GM19463 (cell line): ENCODE data around the gene FLNC.

ENCODE experiments used
- ATAC-seq: cut with Tn5 transposase; IDR thresholded peaks from one replicate; pipeline ENCODE4 v1.9.1; 2021; ENCODE audit warnings: mild to moderate bottlenecking, moderate library complexity; ENCODE audit not compliant: unreplicated experiment

The FLNC gene, protein sequence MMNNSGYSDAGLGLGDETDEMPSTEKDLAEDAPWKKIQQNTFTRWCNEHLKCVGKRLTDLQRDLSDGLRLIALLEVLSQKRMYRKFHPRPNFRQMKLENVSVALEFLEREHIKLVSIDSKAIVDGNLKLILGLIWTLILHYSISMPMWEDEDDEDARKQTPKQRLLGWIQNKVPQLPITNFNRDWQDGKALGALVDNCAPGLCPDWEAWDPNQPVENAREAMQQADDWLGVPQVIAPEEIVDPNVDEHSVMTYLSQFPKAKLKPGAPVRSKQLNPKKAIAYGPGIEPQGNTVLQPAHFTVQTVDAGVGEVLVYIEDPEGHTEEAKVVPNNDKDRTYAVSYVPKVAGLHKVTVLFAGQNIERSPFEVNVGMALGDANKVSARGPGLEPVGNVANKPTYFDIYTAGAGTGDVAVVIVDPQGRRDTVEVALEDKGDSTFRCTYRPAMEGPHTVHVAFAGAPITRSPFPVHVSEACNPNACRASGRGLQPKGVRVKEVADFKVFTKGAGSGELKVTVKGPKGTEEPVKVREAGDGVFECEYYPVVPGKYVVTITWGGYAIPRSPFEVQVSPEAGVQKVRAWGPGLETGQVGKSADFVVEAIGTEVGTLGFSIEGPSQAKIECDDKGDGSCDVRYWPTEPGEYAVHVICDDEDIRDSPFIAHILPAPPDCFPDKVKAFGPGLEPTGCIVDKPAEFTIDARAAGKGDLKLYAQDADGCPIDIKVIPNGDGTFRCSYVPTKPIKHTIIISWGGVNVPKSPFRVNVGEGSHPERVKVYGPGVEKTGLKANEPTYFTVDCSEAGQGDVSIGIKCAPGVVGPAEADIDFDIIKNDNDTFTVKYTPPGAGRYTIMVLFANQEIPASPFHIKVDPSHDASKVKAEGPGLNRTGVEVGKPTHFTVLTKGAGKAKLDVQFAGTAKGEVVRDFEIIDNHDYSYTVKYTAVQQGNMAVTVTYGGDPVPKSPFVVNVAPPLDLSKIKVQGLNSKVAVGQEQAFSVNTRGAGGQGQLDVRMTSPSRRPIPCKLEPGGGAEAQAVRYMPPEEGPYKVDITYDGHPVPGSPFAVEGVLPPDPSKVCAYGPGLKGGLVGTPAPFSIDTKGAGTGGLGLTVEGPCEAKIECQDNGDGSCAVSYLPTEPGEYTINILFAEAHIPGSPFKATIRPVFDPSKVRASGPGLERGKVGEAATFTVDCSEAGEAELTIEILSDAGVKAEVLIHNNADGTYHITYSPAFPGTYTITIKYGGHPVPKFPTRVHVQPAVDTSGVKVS (N-terminal part only)

DNA sequence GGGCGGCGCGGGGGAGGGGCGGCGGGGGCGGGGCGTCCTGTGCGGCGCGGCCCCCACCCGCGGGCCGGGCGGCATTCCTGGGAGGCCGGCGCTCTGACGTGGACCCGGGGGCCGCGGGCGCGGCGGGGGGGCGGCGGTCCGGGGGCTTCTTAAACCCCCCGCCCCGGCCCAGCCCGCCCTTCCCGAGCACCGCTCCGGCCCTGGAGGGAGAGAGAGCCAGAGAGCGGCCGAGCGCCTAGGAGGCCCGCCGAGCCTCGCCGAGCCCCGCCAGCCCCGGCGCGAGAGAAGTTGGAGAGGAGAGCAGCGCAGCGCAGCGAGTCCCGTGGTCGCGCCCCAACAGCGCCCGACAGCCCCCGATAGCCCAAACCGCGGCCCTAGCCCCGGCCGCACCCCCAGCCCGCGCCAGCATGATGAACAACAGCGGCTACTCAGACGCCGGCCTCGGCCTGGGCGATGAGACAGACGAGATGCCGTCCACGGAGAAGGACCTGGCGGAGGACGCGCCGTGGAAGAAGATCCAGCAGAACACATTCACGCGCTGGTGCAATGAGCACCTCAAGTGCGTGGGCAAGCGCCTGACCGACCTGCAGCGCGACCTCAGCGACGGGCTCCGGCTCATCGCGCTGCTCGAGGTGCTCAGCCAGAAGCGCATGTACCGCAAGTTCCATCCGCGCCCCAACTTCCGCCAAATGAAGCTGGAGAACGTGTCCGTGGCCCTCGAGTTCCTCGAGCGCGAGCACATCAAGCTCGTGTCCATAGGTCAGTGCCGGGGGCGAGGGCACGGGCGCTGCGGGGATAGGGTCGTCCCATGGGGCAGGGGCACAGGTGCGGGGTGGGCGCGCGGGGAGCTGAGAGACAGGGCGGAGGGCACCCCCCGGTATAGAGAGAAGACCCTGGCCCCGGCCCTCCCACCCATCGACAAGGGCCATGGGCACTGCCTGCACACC lies at the start of gene FLNC:
Gene FLNC (plus strand): TSS at position 176 of the 947 bp plus-strand sequence. CDS start 232 bp downstream, at position 408.
- ATAC-seq, result no peak

DNA sequence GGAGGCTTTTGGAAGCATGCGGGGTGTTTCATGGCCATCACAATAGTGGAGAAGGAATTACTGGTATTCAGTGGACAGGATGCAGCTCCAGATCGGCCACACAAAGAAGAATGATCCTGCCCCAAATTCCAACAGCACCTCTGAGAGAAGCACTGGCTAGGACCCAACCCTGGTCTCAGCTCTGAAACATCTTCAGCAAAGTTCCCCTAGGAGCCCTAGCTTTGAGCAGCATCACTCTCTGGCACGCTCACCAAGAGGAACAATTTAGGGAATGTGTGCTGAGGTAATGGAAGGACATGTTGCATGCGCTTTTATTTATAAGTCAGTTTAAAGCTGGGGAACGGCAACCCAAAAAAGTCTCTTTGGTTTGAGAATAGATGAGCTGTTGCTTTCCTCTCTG lies 49.1 kb upstream of the FLNC start:
- ATAC-seq, result no peak

DNA sequence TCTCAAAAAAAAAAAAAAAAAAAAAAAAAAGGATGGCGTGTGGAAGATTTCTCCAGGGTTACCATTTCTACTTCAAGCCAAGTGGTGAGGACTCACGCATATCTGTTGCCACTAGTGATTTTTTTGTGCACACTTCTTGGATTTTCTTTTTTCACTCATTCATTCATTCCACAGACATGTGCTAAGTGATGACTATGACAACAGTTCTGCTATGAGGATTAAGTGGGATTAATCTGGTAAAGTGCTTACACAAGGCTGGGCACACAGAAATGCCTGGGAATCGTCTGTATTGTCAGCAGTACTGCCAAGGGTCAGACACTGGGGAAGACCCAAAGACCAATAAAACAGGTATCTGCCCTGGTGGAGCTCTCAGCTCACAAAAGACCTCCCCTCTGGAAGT lies 48.4 kb upstream of the FLNC start:
- ATAC-seq, result no peak

DNA sequence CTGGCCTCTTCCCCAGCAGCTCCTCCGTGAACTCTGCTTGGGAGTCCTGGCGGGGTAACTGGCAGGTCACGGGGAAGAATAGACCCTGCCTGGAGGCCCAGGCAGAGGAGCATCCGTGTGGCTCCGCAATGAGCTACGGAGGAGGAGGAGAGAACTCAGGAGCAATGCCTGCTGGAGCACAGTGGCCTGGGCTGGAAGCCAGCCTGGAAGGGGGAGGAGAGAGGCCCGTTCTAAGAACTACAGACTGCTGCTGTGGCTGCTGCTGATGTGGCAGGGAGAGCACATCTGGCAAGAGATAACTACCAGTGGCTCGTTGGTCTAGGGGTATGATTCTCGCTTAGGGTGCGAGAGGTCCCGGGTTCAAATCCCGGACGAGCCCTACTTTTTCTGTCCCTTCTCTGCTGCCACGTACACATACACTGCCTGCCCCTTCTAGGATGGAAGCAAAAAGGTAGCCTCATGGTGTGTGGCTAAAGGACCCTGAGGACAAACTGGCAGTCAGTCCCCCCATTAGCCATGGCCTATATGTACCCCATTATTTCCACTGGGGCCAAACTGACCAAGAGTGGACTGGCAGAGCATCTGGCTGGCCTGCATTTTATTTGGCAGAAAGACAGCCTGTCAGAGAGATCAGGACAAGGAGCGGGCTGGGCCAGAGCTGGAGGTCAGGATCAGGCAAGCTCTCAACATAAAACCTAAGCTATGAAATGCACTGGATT lies 46.9 kb upstream of the FLNC start:
- peak; percentile 47 for ATAC-seq

DNA sequence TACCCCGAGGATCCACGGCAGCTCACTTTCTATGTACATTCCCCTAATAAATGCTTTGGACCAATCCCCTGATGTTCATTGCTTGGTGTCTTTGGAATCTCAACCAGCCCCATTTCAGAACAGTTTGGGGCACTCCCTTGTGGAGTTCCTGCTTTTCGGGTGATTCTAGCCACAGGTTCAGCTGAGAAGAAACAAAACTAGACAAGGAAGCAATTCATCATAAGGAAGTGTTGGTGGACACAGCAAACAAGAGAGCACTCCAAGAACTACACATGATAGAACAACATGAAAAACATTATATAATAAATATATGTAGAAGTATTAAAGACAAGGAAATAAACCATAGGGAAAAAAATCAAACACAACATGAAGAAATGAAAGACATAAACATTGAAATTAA lies 44.5 kb upstream of the FLNC start:
- ATAC-seq, result no peak

DNA sequence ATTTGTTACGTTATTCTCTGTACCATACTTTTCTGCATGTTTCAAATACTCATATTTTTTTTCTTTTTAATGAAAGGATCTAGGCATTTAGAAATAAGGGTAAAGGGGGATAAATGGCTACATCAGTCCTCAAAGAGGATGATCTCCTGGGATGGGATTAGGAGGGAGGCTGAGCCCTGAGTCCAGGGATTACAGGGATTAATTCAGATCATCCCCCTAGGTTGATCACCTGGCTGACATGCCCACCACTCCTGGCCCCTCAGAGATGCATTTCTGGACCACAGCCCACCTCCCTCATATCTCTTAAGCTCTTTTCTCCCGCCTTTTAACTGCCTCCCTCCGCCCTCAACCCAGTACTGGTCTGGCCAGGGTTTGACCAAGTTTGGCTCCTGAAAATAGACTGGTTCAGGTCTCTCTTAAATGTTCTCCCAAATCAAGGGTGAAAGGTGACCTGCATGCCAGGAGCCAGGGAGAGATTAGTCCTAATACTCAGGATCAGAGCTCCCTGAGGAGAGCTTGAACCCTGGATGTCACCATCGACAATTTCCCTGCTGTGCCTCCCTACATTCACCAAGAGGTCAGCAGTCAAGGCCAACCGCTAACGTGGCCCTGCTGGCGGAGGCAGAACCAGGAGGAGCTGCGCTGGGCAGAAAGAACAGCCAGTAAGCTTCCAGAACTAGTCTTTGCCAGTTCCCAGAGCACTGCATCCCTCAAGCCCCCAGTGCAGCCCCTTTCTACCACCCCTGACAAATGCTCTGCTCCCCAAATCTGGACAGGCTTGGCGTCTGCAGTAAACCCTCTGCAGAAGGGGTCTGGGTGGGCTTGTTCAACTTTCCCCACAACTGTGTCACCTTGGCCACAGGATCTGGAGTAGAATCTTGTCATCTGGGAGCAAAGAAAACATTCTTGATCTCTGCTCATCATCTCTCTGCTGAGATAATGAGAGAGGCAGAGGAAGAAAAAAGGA lies 41.5 kb upstream of the FLNC start:
- ATAC-seq, result no peak

DNA sequence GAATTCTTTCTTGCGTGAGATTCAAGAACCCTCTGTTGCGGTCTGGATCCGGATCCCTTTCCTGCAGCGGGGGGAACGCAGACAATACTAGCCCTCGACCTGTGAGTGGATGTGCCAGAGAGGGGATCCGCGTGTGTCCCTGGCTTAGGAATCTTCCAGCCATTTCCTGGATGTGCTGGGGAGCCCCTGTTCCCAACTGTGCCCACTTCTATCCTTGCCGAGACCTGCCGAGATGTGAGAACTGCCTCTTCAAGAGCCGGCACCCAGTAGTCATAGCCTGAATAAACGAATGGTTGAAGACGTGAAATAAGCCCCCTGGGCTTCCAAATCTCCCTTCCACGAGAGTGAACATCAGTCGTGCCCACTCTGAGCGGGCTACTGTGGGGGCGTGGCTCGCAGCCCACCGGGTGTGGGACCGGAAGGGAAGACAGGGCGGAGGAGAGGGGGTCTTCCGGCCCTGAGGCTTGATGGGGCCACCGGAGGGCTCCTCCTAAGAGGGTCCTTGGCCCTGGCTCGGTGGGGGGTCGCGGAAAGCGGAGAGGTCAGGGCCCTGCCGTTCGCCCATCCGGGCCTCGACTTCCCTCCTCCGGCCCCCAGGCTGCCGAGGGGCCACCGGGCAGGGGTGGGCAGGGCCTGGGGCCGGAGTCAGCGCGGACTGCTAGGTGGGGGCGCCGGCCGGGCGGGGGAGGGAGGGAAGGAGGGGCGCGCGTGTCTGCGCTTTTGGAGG lies 39.7 kb upstream of the FLNC start:
- ATAC-seq, result no peak

DNA sequence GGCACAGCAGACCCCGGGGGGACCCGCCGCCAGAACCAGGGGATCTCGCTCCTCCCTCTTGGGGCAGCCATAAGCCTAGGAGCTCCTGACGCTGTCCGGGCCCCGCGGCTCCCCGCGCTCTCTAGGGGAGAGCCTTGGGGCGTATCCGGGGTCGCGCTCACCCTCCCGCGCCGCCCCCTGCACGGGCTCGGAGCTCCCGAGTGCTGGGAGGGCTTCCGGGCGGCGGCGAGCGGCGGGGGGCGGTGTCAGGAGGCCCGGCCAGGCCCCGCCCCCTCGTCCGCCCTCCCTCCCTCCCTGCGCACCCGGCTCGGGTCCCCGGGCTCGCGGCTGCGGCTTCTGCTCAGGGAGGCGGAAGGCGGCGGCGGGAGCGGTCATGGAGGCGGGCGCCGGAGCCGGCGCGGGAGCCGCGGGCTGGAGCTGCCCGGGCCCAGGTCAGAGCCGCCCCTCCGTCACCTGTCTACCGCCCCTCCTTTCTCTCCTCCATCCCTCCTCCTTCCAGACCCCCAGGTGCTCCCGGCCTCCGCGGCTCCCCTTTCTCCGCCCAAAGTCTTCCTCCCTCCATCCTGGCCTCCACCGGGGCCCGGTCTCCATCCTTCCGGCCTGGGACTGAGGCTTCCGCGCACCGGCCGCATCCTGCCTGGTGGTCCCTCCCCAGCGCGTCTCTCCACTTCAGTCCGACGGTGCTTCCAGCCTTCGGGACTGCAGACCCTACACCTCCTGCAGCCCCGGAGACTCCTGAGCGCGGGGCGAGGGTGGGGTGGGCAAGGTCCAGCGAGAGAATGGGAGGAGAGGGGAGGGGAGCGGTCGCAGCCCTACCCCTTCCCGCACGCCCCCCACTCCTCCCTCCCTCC lies 38.9 kb upstream of the FLNC start, which contains the start of gene CCDC136:
Gene CCDC136 (plus strand): TSS at position 848 of the 851 bp plus-strand sequence. CDS start 444 bp downstream, outside the sequence.
- peak; percentile 93 for ATAC-seq

DNA sequence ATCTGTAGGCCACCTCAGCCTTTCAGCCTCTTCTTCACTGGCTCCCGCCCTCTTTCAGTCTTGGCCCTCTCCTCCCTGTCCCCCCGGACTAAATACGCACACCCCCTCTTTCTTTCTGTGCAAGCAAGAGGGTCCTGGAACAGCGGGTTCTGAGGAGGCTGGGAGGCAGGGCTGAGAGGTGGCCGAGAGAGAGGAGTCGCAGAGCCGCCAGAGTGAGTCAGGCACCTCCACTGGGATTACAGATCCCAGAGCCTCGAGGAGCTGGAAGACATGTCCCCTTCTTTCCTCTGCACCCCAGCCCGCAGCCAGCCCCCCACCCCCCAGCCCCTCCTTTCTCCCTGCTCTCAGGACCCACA lies 38.3 kb upstream of the FLNC start:
- no peak for ATAC-seq

DNA sequence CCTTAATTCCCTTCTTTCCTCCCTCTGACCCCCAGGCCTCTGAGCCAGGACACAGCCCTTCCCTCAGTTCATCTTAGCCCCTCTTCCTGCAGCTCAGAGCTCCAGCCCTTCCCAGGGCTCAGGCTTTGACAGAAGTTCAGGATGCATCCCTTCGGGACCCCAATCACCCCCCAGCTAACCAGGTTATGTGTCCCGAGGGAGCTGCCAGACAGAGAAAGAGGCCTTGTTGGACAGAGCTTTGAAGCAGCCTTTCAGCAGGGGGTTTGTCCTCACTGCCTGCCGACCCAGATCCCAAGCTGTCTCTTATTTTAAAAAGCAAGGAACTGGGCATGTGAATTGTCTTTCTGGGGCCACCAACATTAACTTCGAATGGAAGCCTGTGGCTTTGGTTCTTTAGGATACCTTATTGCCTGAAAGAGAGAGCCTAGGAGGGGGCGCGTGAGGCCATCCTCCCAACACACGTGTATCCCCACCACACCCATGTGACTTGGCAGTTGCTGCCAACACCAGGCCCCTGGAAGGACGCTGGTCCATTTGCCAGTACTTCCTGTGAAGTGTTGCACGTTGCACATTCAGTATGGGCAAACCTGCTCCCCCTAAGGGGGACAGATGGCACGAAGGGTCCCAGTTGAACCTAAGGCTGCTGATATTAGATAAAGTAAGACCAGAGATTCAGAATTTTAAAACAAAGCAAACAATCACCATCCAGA lies 37.6 kb upstream of the FLNC start:
- ATAC-seq, result no peak

DNA sequence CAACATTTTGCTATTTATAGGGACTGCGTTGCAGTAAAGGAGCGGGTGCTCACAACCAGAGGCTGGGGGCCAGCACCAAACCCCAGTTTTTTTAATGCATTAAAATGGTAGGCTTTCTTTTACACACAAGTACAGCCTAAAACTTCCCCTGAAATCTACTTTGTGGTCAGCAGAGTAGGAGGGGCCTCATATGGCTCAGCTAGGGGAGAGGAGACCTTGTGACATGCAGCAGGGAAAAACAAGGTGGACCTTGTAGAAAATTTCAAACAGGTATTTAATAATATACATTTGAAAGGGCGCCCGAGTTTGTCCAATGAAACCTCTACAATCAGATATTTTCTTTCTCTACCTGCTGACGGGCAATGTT lies 37.0 kb upstream of the FLNC start:
- ATAC-seq, result no peak

DNA sequence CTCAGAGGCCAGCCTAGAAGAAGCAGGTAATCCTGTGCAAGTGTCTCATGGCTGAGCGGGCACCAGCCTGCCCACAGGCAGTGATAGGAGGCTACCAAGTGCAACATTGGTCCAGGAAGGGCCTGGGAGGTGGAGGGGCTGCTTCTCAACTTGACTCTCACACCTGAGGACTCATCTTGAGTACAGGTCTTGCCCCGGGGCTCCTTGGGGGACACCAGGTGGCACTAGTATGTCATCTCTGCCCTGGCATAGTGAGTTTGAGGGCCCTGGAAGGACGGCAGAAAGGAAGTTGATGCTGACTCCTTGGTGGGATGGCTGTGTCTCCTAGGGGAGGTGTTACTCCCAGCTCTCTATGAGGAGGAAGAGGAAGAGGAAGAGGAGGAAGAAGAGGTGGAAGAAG lies 36.2 kb upstream of the FLNC start:
- no peak for ATAC-seq

DNA sequence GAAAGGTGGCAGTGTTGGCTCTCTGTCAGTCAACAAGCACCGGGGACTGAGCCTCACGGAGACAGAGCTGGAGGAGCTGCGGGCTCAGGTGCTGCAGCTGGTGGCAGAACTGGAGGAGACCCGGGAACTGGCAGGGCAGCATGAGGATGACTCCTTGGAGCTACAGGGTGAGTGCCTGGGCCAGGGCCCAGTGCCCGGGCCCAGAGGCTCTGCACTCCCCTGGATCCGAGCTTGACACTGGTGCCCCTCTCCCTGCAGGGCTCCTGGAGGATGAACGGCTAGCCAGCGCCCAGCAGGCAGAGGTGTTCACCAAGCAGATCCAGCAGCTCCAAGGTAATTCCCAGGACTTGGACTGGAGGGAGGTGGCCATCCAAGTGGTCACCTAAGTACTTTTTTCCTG lies 35.8 kb upstream of the FLNC start:
- ATAC-seq, result no peak

DNA sequence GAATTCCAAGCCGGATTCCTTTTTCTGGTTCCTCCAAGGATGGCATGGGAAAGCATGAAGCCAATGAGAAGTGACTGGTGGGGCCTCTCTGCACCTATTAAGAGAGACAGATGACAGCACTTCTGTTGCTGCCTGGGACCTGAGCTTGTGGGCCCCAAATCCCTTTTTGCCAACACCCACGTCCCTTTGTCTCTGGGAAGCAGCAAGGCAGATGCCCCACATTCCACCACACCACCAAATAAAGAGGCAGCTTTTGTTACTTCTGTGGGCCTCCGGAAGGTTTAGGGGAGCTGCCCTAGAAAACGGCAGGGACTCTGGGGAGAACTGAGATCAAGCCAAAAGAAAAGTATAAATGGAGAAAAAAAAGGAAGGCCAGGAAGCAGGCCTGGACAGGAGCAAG lies 35.1 kb upstream of the FLNC start:
- ATAC-seq, result no peak

DNA sequence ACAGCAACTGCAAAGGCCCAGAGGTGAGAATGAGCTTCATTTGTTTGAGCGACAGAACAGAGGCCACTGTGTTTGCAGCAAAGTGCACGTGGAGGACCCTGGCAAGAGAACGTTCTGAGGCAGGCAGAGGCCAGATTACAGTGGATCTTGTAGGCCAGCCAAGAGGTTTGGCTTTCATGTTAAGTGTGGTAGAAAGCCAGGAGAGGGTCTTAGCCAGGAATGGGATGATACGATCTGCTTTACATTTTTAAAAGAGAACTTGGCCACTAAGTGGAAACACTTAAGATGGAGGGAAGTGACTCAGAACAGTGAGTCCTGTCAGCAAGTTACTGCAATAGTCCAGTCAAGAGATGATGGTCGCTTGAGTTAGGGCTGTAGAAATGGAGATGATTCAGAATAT lies 33.9 kb upstream of the FLNC start:
- no peak for ATAC-seq

DNA sequence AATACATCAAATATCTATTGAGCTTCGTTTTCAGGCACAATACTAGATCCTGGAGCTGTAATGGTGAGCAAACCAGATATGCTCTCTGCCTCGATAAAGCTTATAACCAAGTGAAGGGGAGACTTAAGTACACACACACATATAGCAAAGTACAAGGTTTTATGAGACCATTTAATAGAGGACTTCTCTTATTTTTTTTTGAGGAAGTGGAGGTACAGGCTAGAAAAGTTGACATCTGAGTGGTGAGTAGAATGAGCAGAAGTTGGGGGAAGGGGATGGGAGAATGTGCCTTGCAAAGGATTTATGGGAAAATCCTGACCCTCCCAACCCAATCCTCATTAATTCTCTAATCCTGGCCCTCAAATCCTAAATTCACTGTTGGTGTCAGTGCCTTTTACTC lies 30.8 kb upstream of the FLNC start:
- no peak for ATAC-seq
